Gastrocnemius medialis (tissue), 4 donors: ENCODE results near the gene TUBA8. TPM values are rescaled to one million over a fixed set of nuclear protein-coding genes. Genes with fewer than 3 reads are reported as not detected.
"Not testable (repeated sequence)": the region's sequence is repeated elsewhere in the genome, so short reads cannot be mapped to it uniquely, and the experiment has no call there.

ENCODE experiments used
- ATAC-seq, 2 donors: fragments of 150-250 bp; one replicate each; pipeline ENCODE4 v1.9.1; 2016
- DNase-seq, 2 donors: peaks; one replicate each; pipeline ENCODE4 v3.0.0-alpha.2; 2019
- H3K27ac ChIP-seq, 4 donors: fragments of 200-600 bp; sonication (generic); 1 replicate in 1 of 4; 2 replicates in 3 of 4; pipeline ENCODE4 v1.5.1; 2016 to 2018; ENCODE audit warnings: mild to moderate bottlenecking in 2 of 4, moderate library complexity in 1 of 4
- H3K27me3 ChIP-seq, 3 donors: fragments of 200-600 bp; sonication (generic) in 2 of 3; 1 replicate in 1 of 3; 2 replicates in 2 of 3; pipeline versions ENCODE4 v1.5.1 to v1.6.0; 2016 to 2019; ENCODE audit warnings: mild to moderate bottlenecking in 1 of 3, moderate library complexity in 1 of 3
- H3K36me3 ChIP-seq, 2 donors: fragments of 200-600 bp; sonication (generic) in 1 of 2; one replicate each; pipeline ENCODE4 v1.5.1; 2017 to 2018
- H3K4me1 ChIP-seq, 2 donors: fragments of 200-600 bp; sonication (generic) in 1 of 2; one replicate each; pipeline ENCODE4 v1.5.1; 2016 to 2017; ENCODE audit warnings: mild to moderate bottlenecking in 2 of 2
- H3K4me3 ChIP-seq, 4 donors: fragments of 200-600 bp; sonication (generic) in 3 of 4; 1 replicate in 1 of 4; 2 replicates in 3 of 4; pipeline ENCODE4 v1.5.1; 2016 to 2019; ENCODE audit warnings: mild to moderate bottlenecking in 2 of 4
- H3K9me3 ChIP-seq, 3 donors: fragments of 200-600 bp; sonication (generic) in 2 of 3; 1 replicate in 1 of 3; 2 replicates in 2 of 3; pipeline ENCODE4 v1.5.1; 2016 to 2019
- CTCF ChIP-seq, 5 experiments: fragments of 450-650 bp in 3 of 5; fragments of 200-600 bp in 2 of 5; sonication (generic) in 2 of 5; IDR thresholded peaks in 4 of 5; conservative IDR thresholded peaks in 1 of 5; 1 replicate in 4 of 5; 2 replicates in 1 of 5; pipeline ENCODE4 v1.5.1; 2016 to 2019; ENCODE audit warnings: antibody characterized with exemption in 5 of 5, mild to moderate bottlenecking in 3 of 5, moderate library complexity in 3 of 5
- POLR2A ChIP-seq, 2 donors: fragments of 450-650 bp; IDR thresholded peaks; one replicate each; pipeline ENCODE4 v1.6.1; 2017; ENCODE audit warnings: antibody characterized with exemption in 2 of 2, mild to moderate bottlenecking in 2 of 2, moderate library complexity in 2 of 2
- in situ Hi-C, 4 donors: fragments of 200-750 bp; cut with MboI; loops; one replicate each; pipeline versions ENCODE4 v1.15.0 to v1.8.0; 2017; ENCODE audit warnings: low sequenced_read_pairs in 4 of 4
- intact Hi-C: fragments of 100-400 bp; cut with DNase I; formaldehyde crosslinking; loops from one replicate; pipeline ENCODE4 v1.15.1; 2023; ENCODE audit warnings: low total_unique reads
- total RNA-seq, 4 donors: library from RNA; depleted of rRNA; stranded (reverse); fragments of >200 nt; gene quantifications; one replicate each; pipeline versions ENCODE4 v1.1.0 to v1.2.3, GENCODE V29; 2016

TUBA8 gene
- total RNA-seq, 4 donors from 2014 or later: 57.8 to 114 (median 77.7) TPM

DNA sequence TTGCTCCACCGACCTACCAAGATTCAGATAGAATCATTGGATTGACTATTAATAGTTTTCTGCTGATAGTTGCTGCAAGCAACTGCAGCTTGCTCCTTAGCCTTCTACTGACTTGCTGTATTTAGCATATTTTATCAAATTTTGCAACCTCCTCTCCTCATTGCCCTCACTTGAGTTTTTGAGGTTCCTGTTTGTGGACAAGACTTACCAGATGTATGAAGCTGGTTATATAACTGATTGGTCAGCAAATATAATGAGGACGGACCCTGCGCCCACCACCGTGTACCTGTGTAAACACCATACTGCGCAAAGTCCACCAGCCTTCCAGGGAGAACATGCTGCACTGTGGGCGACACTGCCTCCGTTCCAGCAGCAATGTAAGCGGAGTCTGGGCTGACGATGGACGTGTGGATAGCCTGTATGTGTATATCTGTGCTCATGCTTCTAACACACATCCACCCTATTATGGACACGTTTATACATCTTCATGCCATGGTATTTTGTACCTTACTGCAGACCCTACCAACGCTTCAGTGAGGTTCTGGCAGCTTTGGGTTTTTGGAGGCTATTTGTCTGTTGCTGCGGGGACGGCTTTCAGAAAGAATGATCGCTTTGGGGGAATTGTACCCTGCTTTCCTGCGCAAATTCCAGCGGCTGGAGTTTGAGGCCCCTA, 37.8 kb downstream of the TUBA8 start:
- H3K27ac ChIP-seq: peak overlapping the region; percentile 39 to 84 (median 53)
- peaks cover 3 to 19% of the 10 kb centered on the region in 2 donors for H3K4me1 ChIP-seq
- peak overlapping the region in 1 of 4 donors; percentile 78 for H3K4me3 ChIP-seq
- H3K9me3 ChIP-seq: no peaks in the 10 kb centered on the region
- in situ Hi-C loops (no loop called here), intact Hi-C loops (no loop called here)
- TF ChIP-seq CTCF (IDR thresholded peaks at IDR 0.05 in 4 of 5, conservative IDR thresholded peaks at IDR 0.05 in 1 of 5): no peak
- no peak for TF ChIP-seq POLR2A (IDR thresholded peaks at IDR 0.05)
- H3K36me3 ChIP-seq: no peaks in the 10 kb centered on the region
- DNase-seq (no peak), ATAC-seq (no peak)
- H3K27me3 ChIP-seq: no peaks in the 10 kb centered on the region

GRCh38 chr22:18152519-18152918, 41.9 kb downstream of the TUBA8 start:
- intact Hi-C loops: no loop called here
- H3K4me3 ChIP-seq: no peak overlapping the region
- H3K27me3 ChIP-seq: no peaks in the 10 kb centered on the region
- H3K4me1 ChIP-seq: peaks cover 3 to 19% of the 10 kb centered on the region in 2 donors
- no peak overlapping the region for H3K27ac ChIP-seq
- no peak for ATAC-seq
- in situ Hi-C loops: no loop called here
- no peaks in the 10 kb centered on the region for H3K9me3 ChIP-seq
- DNase-seq: no peak
- TF ChIP-seq CTCF (IDR thresholded peaks at IDR 0.05 in 4 of 5, conservative IDR thresholded peaks at IDR 0.05 in 1 of 5): no peak
- TF ChIP-seq POLR2A (IDR thresholded peaks at IDR 0.05): no peak
- H3K36me3 ChIP-seq: no peaks in the 10 kb centered on the region

GRCh38 chr22:18154821-18155390, 44.3 kb downstream of the TUBA8 start:
- Histone ChIP-seq H3K9me3 (no peaks in the 10 kb centered on the region), H3K27ac (no peak overlapping the region), H3K4me3 (no peak overlapping the region), H3K36me3 (no peaks in the 10 kb centered on the region), H3K27me3 (no peaks in the 10 kb centered on the region), H3K4me1 (peaks cover 0 to 12% of the 10 kb centered on the region in 2 donors)
- TF ChIP-seq POLR2A (IDR thresholded peaks at IDR 0.05): no peak
- in situ Hi-C loops (no loop called here), intact Hi-C loops (no loop called here)
- no peak for ATAC-seq
- DNase-seq: no peak

GRCh38 chr22:18155546-18155945, 44.9 kb downstream of the TUBA8 start:
- in situ Hi-C loops, H3K27ac ChIP-seq, H3K4me3 ChIP-seq, DNase-seq, H3K9me3 ChIP-seq, intact Hi-C loops, H3K4me1 ChIP-seq, ATAC-seq, H3K27me3 ChIP-seq, H3K36me3 ChIP-seq: not testable (repeated sequence)

DNA sequence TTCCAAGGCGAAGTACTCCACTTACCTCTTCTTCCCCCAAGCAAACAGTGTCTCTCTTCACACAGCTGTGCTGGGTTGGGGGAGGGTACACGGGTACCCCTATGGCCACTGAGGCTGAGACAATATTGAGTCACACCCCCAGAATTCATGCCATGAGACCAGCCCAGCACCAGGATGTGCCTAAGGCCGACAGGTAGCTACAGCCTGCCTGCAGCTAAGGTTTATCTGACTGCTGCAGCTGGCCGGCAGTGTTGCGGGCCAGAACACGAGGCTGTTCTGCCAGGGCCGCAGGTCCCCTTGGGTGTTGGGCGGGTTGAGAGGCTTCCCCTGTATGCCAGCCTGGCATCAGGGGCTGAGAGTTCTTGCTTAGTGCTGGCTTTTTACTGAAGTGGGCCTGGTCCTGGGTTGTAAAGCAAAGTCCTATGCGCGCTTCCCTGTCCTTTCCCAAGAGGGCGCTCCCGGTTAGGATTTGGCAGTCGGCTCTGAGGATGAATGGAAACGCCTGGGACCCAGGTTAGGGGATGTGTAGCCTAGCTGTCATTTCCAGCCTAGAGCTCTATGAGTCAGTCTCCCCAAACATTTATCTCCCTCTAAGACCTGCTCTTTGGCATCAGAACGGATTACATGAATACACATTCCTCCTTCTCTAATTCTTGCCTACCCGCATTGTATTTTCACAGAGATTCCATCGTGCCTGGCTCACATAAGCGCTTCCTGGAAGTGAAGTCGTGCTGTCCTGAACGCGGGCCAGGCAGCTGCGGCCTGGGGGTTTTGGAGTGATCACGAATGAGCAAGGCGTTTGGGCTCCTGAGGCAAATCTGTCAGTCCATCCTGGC, 46.5 kb downstream of the TUBA8 start:
- intact Hi-C loops (no loop called here), in situ Hi-C loops (no loop called here)
- ATAC-seq: peak; percentile 66 to 73
- H3K36me3 ChIP-seq: no peaks in the 10 kb centered on the region
- peak; percentile 34 to 53 for DNase-seq
- TF ChIP-seq CTCF (IDR thresholded peaks at IDR 0.05 in 4 of 5, conservative IDR thresholded peaks at IDR 0.05 in 1 of 5): peak; percentile 27 to 70 (median 58)
- TF ChIP-seq POLR2A (IDR thresholded peaks at IDR 0.05): no peak
- H3K4me3 ChIP-seq: no peak overlapping the region
- H3K4me1 ChIP-seq: no peaks in the 10 kb centered on the region
- H3K27ac ChIP-seq: peak overlapping the region; percentile 11 to 54 (median 32)
- no peaks in the 10 kb centered on the region for H3K27me3 ChIP-seq
- H3K9me3 ChIP-seq: no peaks in the 10 kb centered on the region
